Breast epithelium (tissue), 4 donors: ENCODE results near the gene USH1G. TPM values are rescaled to one million over a fixed set of nuclear protein-coding genes. Genes with fewer than 3 reads are reported as not detected.
A peak's percentile ranks its signal among the peaks of the same experiment; 100 is the strongest.

Source experiments
- DNase-seq, 2 donors: peaks; one replicate each; pipeline ENCODE4 v3.0.0-alpha.2; 2019; ENCODE audit warnings: low spot score in 2 of 2
- H3K27ac ChIP-seq, 2 donors: fragments of 200-600 bp; sonication (generic) in 1 of 2; one replicate each; pipeline ENCODE4 v1.5.1; 2016 to 2019; ENCODE audit warnings: mild to moderate bottlenecking in 1 of 2
- H3K27me3 ChIP-seq, 2 donors: fragments of 200-600 bp; sonication (generic) in 1 of 2; one replicate each; pipeline versions ENCODE4 v1.5.1 to v1.6.0; 2017 to 2019; ENCODE audit warnings: control low read depth in 1 of 2, mild to moderate bottlenecking in 1 of 2
- H3K36me3 ChIP-seq: fragments of 200-600 bp; one replicate; pipeline ENCODE4 v1.5.1; 2019
- H3K4me1 ChIP-seq, 2 donors: fragments of 200-600 bp; sonication (generic); one replicate each; pipeline ENCODE4 v1.5.1; 2016 to 2019; ENCODE audit warnings: control low read depth in 1 of 2
- H3K4me3 ChIP-seq, 3 donors: fragments of 200-600 bp; sonication (generic); 1 replicate in 2 of 3; 2 replicates in 1 of 3; pipeline ENCODE4 v1.5.1; 2016 to 2019; ENCODE audit warnings: mild to moderate bottlenecking in 3 of 3, moderate library complexity in 2 of 3
- H3K9me3 ChIP-seq, 2 donors: fragments of 200-600 bp; sonication (generic) in 1 of 2; one replicate each; pipeline ENCODE4 v1.5.1; 2016 to 2019; ENCODE audit warnings: control low read depth in 1 of 2
- POLR2A ChIP-seq: fragments of 450-650 bp; IDR thresholded peaks from one replicate; pipeline ENCODE4 v1.6.1; 2016; ENCODE audit warnings: antibody characterized with exemption, mild to moderate bottlenecking, moderate library complexity
- POLR2AphosphoS5 ChIP-seq, 3 donors: sonication (generic); formaldehyde crosslinking; IDR thresholded peaks; one replicate each; pipeline ENCODE4 v1.6.1; 2017; ENCODE audit warnings: antibody characterized with exemption in 3 of 3
- intact Hi-C: fragments of 100-400 bp; cut with DNase I; formaldehyde crosslinking; loops from one replicate; pipeline ENCODE4 v1.15.1; 2023; ENCODE audit warnings: low total_unique reads
- total RNA-seq, 3 donors: library from RNA; depleted of rRNA; stranded (reverse); fragments of >200 nt; gene quantifications; one replicate each; pipeline ENCODE4 v1.1.0, GENCODE V29; 2016
- TF ChIP-seq, protein P1 (sequence below), 3 donors: fragments of 450-650 bp; IDR thresholded peaks; one replicate each; pipeline ENCODE4 v1.5.1; 2016 to 2017; ENCODE audit warnings: antibody characterized with exemption in 3 of 3, mild to moderate bottlenecking in 3 of 3, moderate library complexity in 3 of 3

USH1G gene
- total RNA-seq: not detected

DNA sequence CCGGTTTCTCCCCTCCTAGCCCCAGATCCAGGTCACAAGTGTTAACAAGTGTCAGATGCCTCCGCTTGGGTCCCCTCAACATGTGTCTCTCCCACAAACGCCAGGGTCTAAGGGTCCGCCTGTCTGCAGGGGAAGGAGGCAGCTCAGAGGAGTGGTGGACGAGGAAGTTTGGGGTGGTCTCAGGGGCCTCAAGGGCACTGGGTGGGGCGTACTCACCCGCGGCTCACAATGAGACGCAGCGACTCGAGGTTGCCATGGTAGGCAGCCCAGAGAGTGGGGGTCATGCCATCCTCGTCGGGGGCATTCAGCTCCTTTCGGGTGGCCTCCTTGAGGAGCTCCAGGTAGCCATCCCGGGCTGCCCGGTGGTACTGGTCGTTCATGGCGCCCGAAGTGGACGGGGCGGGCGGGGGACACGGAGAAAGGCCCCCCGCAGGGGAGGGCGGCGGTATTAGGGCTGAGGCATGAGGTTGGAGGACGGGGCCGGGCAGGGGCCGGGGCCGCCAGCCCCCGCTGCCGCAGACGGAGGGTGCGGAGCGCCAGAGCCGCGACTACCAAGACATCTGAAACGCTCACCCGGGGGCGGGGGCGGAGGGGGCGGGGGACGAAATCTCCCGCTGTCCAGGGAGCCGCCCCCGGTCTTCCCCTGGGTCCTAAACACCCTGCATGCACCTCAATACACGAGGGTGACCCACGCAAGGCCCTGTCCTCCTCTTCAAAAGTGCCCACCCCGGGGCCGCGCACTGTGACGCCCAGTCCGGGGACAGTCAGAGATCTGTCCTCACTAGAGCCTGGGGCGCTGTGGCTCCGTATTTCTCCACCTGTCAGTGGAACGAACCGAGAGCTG is at the start of gene USH1G:
USH1G (minus strand) TSS at position 562 of the 844 bp plus-strand sequence; CDS start at position 380, 182 bp downstream.
- peaks cover 0 to 57% of the 10 kb centered on the region in 2 donors for H3K27me3 ChIP-seq

DNA sequence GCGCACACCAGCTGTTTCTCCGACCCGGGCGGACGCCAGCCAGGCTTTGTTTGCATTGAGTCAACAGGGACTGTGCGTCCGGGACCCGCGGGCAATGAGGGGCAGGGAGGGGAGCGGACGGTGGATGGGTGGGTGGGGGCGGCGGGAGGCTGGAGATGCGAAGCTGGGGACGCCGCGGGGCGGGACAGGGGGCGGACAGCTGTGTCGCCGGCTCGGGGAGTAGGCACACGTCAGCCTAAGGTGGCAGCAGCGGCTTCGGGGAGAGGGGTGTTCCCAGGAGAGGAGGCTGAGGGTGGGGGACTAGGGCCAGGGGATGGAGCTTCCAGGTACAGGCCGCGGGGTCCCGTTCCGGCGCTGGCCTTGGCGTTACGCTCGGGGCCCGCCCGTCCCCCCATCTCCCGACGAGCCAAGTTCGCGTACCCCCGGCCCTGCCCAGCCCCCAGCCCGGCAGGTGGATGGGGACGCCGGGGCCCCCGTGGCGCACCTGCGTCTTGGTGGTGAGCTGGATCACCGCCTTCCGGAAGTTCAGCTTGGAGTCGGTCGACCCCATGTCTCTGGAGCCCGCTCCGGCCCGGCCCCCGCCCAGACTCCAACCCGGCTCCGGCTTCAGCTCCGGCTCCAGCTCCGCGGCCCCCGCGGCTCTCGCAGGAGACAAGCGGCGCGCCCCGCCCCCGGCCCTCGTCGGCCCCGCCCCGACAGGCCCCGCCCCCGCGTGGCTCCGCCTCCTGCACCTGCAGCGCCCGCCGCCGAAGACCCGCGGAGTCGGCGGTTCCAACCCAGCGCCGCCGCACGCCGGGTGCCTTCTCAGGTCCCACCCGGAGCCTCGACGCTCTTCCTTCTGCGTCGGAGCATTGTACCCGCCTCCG is 49.3 kb upstream of the USH1G start, which contains the start of gene HID1:
HID1 (minus strand) TSS at position 653 of the 866 bp plus-strand sequence; CDS start at position 550, 103 bp downstream.
- TF ChIP-seq POLR2AphosphoS5 (IDR thresholded peaks at IDR 0.05) (peak in 1 of 3 donors; percentile 21), POLR2A (no peak)
- TF ChIP-seq, protein P1, sequence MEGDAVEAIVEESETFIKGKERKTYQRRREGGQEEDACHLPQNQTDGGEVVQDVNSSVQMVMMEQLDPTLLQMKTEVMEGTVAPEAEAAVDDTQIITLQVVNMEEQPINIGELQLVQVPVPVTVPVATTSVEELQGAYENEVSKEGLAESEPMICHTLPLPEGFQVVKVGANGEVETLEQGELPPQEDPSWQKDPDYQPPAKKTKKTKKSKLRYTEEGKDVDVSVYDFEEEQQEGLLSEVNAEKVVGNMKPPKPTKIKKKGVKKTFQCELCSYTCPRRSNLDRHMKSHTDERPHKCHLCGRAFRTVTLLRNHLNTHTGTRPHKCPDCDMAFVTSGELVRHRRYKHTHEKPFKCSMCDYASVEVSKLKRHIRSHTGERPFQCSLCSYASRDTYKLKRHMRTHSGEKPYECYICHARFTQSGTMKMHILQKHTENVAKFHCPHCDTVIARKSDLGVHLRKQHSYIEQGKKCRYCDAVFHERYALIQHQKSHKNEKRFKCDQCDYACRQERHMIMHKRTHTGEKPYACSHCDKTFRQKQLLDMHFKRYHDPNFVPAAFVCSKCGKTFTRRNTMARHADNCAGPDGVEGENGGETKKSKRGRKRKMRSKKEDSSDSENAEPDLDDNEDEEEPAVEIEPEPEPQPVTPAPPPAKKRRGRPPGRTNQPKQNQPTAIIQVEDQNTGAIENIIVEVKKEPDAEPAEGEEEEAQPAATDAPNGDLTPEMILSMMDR (IDR thresholded peaks at IDR 0.05): no peak
- Histone ChIP-seq H3K27ac (peak within 1 kb of the TSS; percentile 84 to 94), H3K4me1 (peaks cover 0 to 3% of the 10 kb centered on the region in 2 donors), H3K27me3 (no peaks in the 10 kb centered on the region), H3K36me3 (no peaks in the 10 kb centered on the region), H3K9me3 (no peaks in the 10 kb centered on the region), H3K4me3 (peak within 1 kb of the TSS; percentile 52 to 84 (median 77))
- DNase-seq: peak; percentile 62 to 89
- intact Hi-C loops: no loop called here

More for the DNA sequence above, at the start of gene USH1G:
- Histone ChIP-seq H3K27ac (no peak within 1 kb of the TSS), H3K9me3 (no peaks in the 10 kb centered on the region), H3K4me1 (peaks cover 8 to 19% of the 10 kb centered on the region in 2 donors), H3K4me3 (peak within 1 kb of the TSS; percentile 1 to 68 (median 44)), H3K36me3 (no peaks in the 10 kb centered on the region)
- TF ChIP-seq, protein P1 (IDR thresholded peaks at IDR 0.05): no peak
- no peak for DNase-seq
- intact Hi-C loops: no loop called here

DNA sequence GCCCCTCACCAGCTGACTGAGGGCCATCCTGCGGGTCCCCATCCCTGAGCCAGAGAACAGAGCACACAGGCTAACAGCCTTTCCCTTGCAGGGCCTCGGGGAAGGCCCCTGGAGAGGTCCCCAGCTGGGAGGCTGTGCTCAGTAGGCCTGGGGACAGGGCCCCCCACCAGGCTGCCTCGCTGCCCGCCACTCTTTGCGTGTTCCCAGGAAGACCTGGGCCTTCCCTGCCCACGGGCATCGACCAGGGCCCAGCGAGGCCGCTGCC is 48.7 kb upstream of the USH1G start:
- Histone ChIP-seq H3K4me1 (peaks cover 0 to 3% of the 10 kb centered on the region in 2 donors), H3K9me3 (no peaks in the 10 kb centered on the region), H3K27me3 (no peaks in the 10 kb centered on the region), H3K27ac (peak overlapping the region; percentile 84 to 94), H3K4me3 (peak overlapping the region; percentile 52 to 84 (median 77)), H3K36me3 (no peaks in the 10 kb centered on the region)
- intact Hi-C loops: no loop called here
- no peak for DNase-seq
- TF ChIP-seq POLR2AphosphoS5 (IDR thresholded peaks at IDR 0.05) (no peak), POLR2A (no peak)
- TF ChIP-seq, protein P1 (IDR thresholded peaks at IDR 0.05): no peak

DNA sequence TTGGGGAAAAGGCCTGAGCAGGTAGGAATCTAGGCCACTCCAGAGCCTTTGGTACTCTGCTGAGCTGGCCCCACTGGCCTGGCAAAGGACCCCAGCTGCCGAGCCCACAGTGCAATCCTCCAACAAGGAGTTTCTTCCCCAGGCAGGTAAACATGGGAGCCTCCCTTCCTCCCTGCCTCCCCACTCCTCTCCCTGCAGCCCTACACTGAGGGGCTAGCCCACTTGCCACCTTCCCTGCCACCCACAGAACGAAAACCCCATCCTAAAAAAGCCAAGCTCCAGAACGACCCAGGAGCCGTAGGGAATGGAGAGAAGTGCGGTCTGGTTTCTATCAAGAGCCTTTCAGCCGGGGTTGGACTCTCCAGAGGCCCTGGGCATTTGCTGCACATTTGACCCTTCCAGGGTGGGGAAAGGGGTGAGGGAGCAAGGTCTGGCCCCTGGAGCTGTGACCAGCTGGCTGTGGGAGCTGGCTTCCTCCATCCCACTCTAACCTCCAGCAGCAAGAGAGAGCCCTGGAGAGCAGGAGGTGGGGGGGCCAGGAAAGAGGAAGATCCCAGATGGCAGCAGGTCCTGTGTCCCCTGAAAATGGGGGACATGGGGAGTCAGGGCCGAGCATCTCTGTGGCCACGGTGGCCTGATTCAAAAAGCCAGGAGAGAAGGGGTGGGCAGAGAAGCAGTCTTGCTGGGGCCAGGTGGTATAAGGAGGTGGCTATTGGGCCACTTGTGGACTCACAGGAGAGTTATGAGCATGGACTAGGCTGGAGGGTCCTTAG is 48.2 kb upstream of the USH1G start:
- intact Hi-C loops: no loop called here
- DNase-seq: no peak
- H3K27ac ChIP-seq: peak overlapping the region; percentile 84 to 94

More for the DNA sequence above, 48.2 kb upstream of the USH1G start:
- Histone ChIP-seq H3K9me3 (no peaks in the 10 kb centered on the region), H3K36me3 (no peaks in the 10 kb centered on the region), H3K4me3 (peak overlapping the region; percentile 52 to 84 (median 77)), H3K4me1 (peaks cover 0 to 3% of the 10 kb centered on the region in 2 donors), H3K27me3 (no peaks in the 10 kb centered on the region)
- TF ChIP-seq, protein P1 (IDR thresholded peaks at IDR 0.05): no peak
- TF ChIP-seq POLR2AphosphoS5 (IDR thresholded peaks at IDR 0.05) (no peak), POLR2A (no peak)
